H1 (cell line): ENCODE data around the gene CDCA3. TPM values are rescaled to one million over a fixed set of nuclear protein-coding genes. Genes with fewer than 3 reads are reported as not detected.

Source experiments
- CTCF ChIA-PET: fragments of 300-600 bp; sonication (Branson Sonifier 250); formaldehyde crosslinking; loops from one replicate; lab custom pipeline; 2021; ENCODE audit not compliant: partially characterized antibody; lab: Charles Lee
- POLR2A ChIA-PET: fragments of 300-600 bp; sonication (Branson Sonifier 250); formaldehyde crosslinking; loops from one replicate; lab custom pipeline; 2021; ENCODE audit warnings: inconsistent platforms; ENCODE audit not compliant: partially characterized antibody; lab: Charles Lee
- DNase-seq, 2 experiments: peaks; one replicate each; pipeline versions ENCODE4 v3.0.0 to v3.0.0-alpha.2; 2010 to 2022; ENCODE audit warnings: low spot score in 2 of 2, low read depth in 1 of 2, mixed read lengths in 1 of 2
- FAIRE-seq: peaks from 2 replicates; lab custom pipeline; 2011; peaks lifted over from hg19 to GRCh38; lab: Jason Lieb, UNC
- H2AFZ ChIP-seq: 2 replicates; pipeline ENCODE4 v1.8.1; 2012; ENCODE audit warnings: low read length, inconsistent platforms
- H2AK5ac ChIP-seq: 2 replicates; pipeline ENCODE4 v1.6.1; 2013; ENCODE audit warnings: low read depth, low read length
- H2BK120ac ChIP-seq: replicated peaks from 2 replicates; pipeline ENCODE3; 2013; ENCODE audit warnings: low read depth, low read length, inconsistent platforms
- H2BK12ac ChIP-seq: 2 replicates; pipeline ENCODE4 v1.6.1; 2013; ENCODE audit warnings: low read depth, low read length
- H2BK15ac ChIP-seq: 2 replicates; pipeline ENCODE4 v1.6.1; 2013; ENCODE audit warnings: low read length
- H2BK20ac ChIP-seq: 2 replicates; pipeline ENCODE4 v1.6.1; 2013; ENCODE audit warnings: low read length
- H2BK5ac ChIP-seq: 2 replicates; pipeline ENCODE4 v1.6.1; 2013; ENCODE audit warnings: low read depth, low read length
- H3K14ac ChIP-seq: 2 replicates; pipeline ENCODE4 v1.6.1; 2013; ENCODE audit warnings: inconsistent platforms; ENCODE audit not compliant: insufficient read length
- H3K18ac ChIP-seq: 2 replicates; pipeline ENCODE4 v1.6.1; 2013; ENCODE audit warnings: low read length; ENCODE audit errors: extremely low read depth
- H3K23ac ChIP-seq: 2 replicates; pipeline ENCODE4 v1.6.1; 2013; ENCODE audit warnings: inconsistent platforms; ENCODE audit not compliant: insufficient read length
- H3K23me2 ChIP-seq: 2 replicates; pipeline ENCODE4 v1.6.1; 2013; ENCODE audit warnings: low read depth, low read length
- H3K27ac ChIP-seq: 2 replicates; pipeline ENCODE4 v1.6.1; 2011; ENCODE audit warnings: low read depth, low read length, inconsistent platforms
- H3K27me3 ChIP-seq, 4 experiments: replicated peaks in 1 of 4; 1 replicate in 1 of 4; 2 replicates in 3 of 4; pipeline versions ENCODE4 v1.6.1 to v1.8.1; 2011 to 2013; ENCODE audit warnings: low read length in 3 of 4, mild to moderate bottlenecking in 3 of 4, inconsistent platforms in 2 of 4, mixed read lengths in 2 of 4, moderate library complexity in 1 of 4; ENCODE audit not compliant: control insufficient read depth in 3 of 4, insufficient read depth in 3 of 4; ENCODE audit errors: extremely low read depth in 1 of 4
- H3K36me3 ChIP-seq, 4 experiments: 2 replicates each; pipeline versions ENCODE4 v1.6.1 to v1.8.1; 2011 to 2013; ENCODE audit warnings: mild to moderate bottlenecking in 4 of 4, low read length in 3 of 4, moderate library complexity in 2 of 4, control low read depth in 1 of 4, inconsistent platforms in 1 of 4; ENCODE audit not compliant: insufficient read depth in 4 of 4, control insufficient read depth in 2 of 4
- H3K4ac ChIP-seq: replicated peaks from 2 replicates; pipeline ENCODE3; 2013; ENCODE audit warnings: low read length, low read depth, mixed read lengths, inconsistent platforms; ENCODE audit not compliant: insufficient read length
- H3K4me1 ChIP-seq, 4 experiments: replicated peaks in 1 of 4; 1 replicate in 1 of 4; 2 replicates in 3 of 4; pipeline versions ENCODE4 v1.6.1 to v1.8.1; 2011 to 2013; ENCODE audit warnings: low read length in 3 of 4, inconsistent platforms in 2 of 4, mixed read lengths in 1 of 4; ENCODE audit not compliant: insufficient read depth in 4 of 4, control insufficient read depth in 3 of 4
- H3K4me2 ChIP-seq, 2 experiments: 2 replicates each; pipeline versions ENCODE4 v1.6.1 to v1.8.1; 2011 to 2013; ENCODE audit warnings: low read depth in 2 of 2, low read length in 2 of 2, control low read depth in 1 of 2, inconsistent platforms in 1 of 2, mild to moderate bottlenecking in 1 of 2; ENCODE audit not compliant: insufficient read depth in 1 of 2
- H3K4me3 ChIP-seq, 4 experiments: fragments of 200-600, 300-600 bp in 1 of 4; sonication (generic), shearing (Covaris generic), sonication (Bioruptor Twin) in 1 of 4; 2 replicates each; pipeline versions ENCODE4 v1.5.1 to v1.8.1; 2011 to 2016; ENCODE audit warnings: low read length in 4 of 4, low read depth in 3 of 4, control low read depth in 2 of 4, inconsistent platforms in 2 of 4, mild to moderate bottlenecking in 2 of 4, mixed read lengths in 1 of 4, moderate library complexity in 1 of 4; ENCODE audit not compliant: insufficient read depth in 2 of 4; ENCODE audit errors: extremely low read depth in 1 of 4
- H3K56ac ChIP-seq: replicated peaks from 2 replicates; pipeline ENCODE3; 2013; ENCODE audit warnings: low read depth, mild to moderate bottlenecking, mixed read lengths, low read length, inconsistent platforms; ENCODE audit not compliant: insufficient read length
- H3K79me1 ChIP-seq: 2 replicates; pipeline ENCODE4 v1.6.1; 2013; ENCODE audit warnings: low read depth, low read length, control low read depth
- H3K79me2 ChIP-seq, 2 experiments: 2 replicates each; pipeline versions ENCODE4 v1.6.1 to v1.8.1; 2012 to 2013; ENCODE audit warnings: low read length in 2 of 2, mild to moderate bottlenecking in 2 of 2, inconsistent platforms in 1 of 2; ENCODE audit not compliant: insufficient read depth in 2 of 2, control insufficient read depth in 1 of 2
- H3K9ac ChIP-seq, 4 experiments: replicated peaks in 1 of 4; 1 replicate in 1 of 4; 2 replicates in 3 of 4; pipeline versions ENCODE4 v1.6.1 to v1.8.1; 2011 to 2013; ENCODE audit warnings: low read depth in 3 of 4, low read length in 3 of 4, control low read depth in 2 of 4, mild to moderate bottlenecking in 2 of 4, moderate library complexity in 2 of 4, inconsistent platforms in 1 of 4; ENCODE audit errors: extremely low read depth in 1 of 4
- H3K9me3 ChIP-seq, 2 experiments: 2 replicates each; pipeline versions ENCODE4 v1.6.1 to v1.8.1; 2012 to 2013; ENCODE audit warnings: mild to moderate bottlenecking in 2 of 2, moderate library complexity in 2 of 2, control low read depth in 1 of 2, inconsistent platforms in 1 of 2, low read depth in 1 of 2, low read length in 1 of 2, mixed read lengths in 1 of 2; ENCODE audit not compliant: insufficient read depth in 2 of 2
- H4K20me1 ChIP-seq, 2 experiments: replicated peaks in 1 of 2; 2 replicates each; pipeline versions ENCODE3 to v1.8.1; 2011 to 2013; ENCODE audit warnings: inconsistent platforms in 2 of 2, low read length in 2 of 2, mild to moderate bottlenecking in 1 of 2; ENCODE audit not compliant: insufficient read depth in 2 of 2, control insufficient read depth in 1 of 2
- H4K5ac ChIP-seq: 2 replicates; pipeline ENCODE4 v1.6.1; 2013; ENCODE audit warnings: low read length, low read depth, mixed read lengths, inconsistent platforms; ENCODE audit not compliant: insufficient read length
- H4K8ac ChIP-seq: 2 replicates; pipeline ENCODE4 v1.8.0; 2013; ENCODE audit warnings: mild to moderate bottlenecking, moderate library complexity, low read length, inconsistent platforms; ENCODE audit not compliant: insufficient read depth; ENCODE audit errors: extremely low read depth
- H4K91ac ChIP-seq: replicated peaks from 2 replicates; pipeline ENCODE3; 2013; ENCODE audit warnings: low read length, mixed read lengths, inconsistent platforms; ENCODE audit not compliant: insufficient read length
- CBX8 ChIP-seq: fragments of 300-800, 300-1000 bp; sonication (generic); IDR thresholded peaks from 2 replicates; pipeline ENCODE4 v1.7.1; 2016; ENCODE audit warnings: low read depth, low read length, borderline replicate concordance
- CHD1 ChIP-seq: IDR thresholded peaks from 2 replicates; pipeline ENCODE4 v1.6.1; 2012; ENCODE audit warnings: low read depth, low read length, improper control_type of control experiment
- CHD2 ChIP-seq: IDR thresholded peaks from 2 replicates; pipeline ENCODE4 v1.6.1; 2012; ENCODE audit warnings: low read length, improper control_type of control experiment
- EGR1 ChIP-seq: IDR thresholded peaks from 2 replicates; pipeline ENCODE4 v1.6.1; 2011; ENCODE audit warnings: low read depth, low read length, borderline replicate concordance
- EP300 ChIP-seq, 2 experiments: IDR thresholded peaks; 1 replicate in 1 of 2; 2 replicates in 1 of 2; pipeline ENCODE4 v1.6.1; 2011 to 2012; ENCODE audit warnings: low read depth in 2 of 2, low read length in 2 of 2, mild to moderate bottlenecking in 2 of 2, borderline replicate concordance in 1 of 2, inconsistent platforms in 1 of 2, moderate library complexity in 1 of 2
- FOSL1 ChIP-seq: IDR thresholded peaks from 2 replicates; pipeline ENCODE4 v1.6.1; 2011; ENCODE audit warnings: mild to moderate bottlenecking, low read depth, low read length, moderate library complexity; ENCODE audit not compliant: insufficient read depth
- HDAC6 ChIP-seq: IDR thresholded peaks from one replicate; pipeline ENCODE4 v1.7.1; 2012; ENCODE audit warnings: low read depth, mild to moderate bottlenecking, inconsistent platforms, low read length, moderate library complexity
- MAFK ChIP-seq: IDR thresholded peaks from 2 replicates; pipeline ENCODE4 v1.6.1; 2012; ENCODE audit warnings: low read depth, mild to moderate bottlenecking, improper control_type of control experiment, low read length
- MAX ChIP-seq: IDR thresholded peaks from 2 replicates; pipeline ENCODE4 v1.6.1; 2012; ENCODE audit warnings: inconsistent platforms
- RFX5 ChIP-seq: IDR thresholded peaks from 2 replicates; pipeline ENCODE4 v1.6.1; 2011; ENCODE audit warnings: low read depth, low read length, improper control_type of control experiment, borderline replicate concordance
- RXRA ChIP-seq: IDR thresholded peaks from 2 replicates; pipeline ENCODE4 v1.6.1; 2011; ENCODE audit warnings: low read depth, mild to moderate bottlenecking, low read length, moderate library complexity; ENCODE audit not compliant: insufficient read depth
- SRF ChIP-seq: IDR thresholded peaks from 2 replicates; pipeline ENCODE4 v1.6.1; 2011; ENCODE audit warnings: mild to moderate bottlenecking, low read depth, low read length, moderate library complexity
- TAF1 ChIP-seq: IDR thresholded peaks from 2 replicates; pipeline ENCODE4 v1.6.1; 2011; ENCODE audit warnings: mild to moderate bottlenecking, low read depth, low read length
- WGBS, 2 experiments: shearing (Covaris generic) in 1 of 2; methylation state at CpG; one replicate each; pipeline versions ENCODE4 v1.1.6 to v1.1.7; 2013 to 2015; ENCODE audit warnings: low lambda C conversion rate in 2 of 2, mixed read lengths in 2 of 2, inconsistent platforms in 1 of 2, low coverage in 1 of 2, missing lambda C conversion rate in 1 of 2; ENCODE audit not compliant: insufficient replicate concordance in 2 of 2, insufficient coverage in 1 of 2, insufficient read length in 1 of 2; ENCODE audit errors: extremely low coverage in 1 of 2, missing lambda C conversion rate in 1 of 2; 5-methylcytosine and 5-hydroxymethylcytosine counted together
- polyA plus RNA-seq, 7 experiments: library from polyadenylated mRNA; depleted of rRNA in 3 of 7; stranded (reverse) in 5 of 7; unstranded in 2 of 7; fragments of >200 nt in 5 of 7; fragments of 200-250 nt in 2 of 7; gene quantifications; 1 replicate in 5 of 7; 2 replicates in 1 of 7; 4 replicates in 1 of 7; pipeline versions ENCODE4 v1.2.1 to v1.2.3, GENCODE V29; 2011 to 2013; ENCODE audit warnings: missing spikeins in 2 of 7, mixed read lengths in 2 of 7
- total RNA-seq: library from RNA; stranded (reverse); fragmentation: NEBNext Ultra II Directional; extraction: Animal tissue kit (Norgen Biotek cat#: 25700); gene quantifications from 2 replicates; pipeline ENCODE4 v1.2.1, GENCODE V29; 2021

CDCA3 gene
- total and polyA plus RNA-seq, 2 of the 8 experiments (the other 6 are each of a cell fraction or from before 2014, with no cell fraction given): 47.7 to 71.2 TPM

GRCh38 chr12:6846316-6846869, 4.7 kb downstream of the CDCA3 start:
- H3K4me2 ChIP-seq: no peak overlapping the region
- H2BK20ac ChIP-seq: no peak overlapping the region
- no peak overlapping the region for H4K91ac ChIP-seq
- H3K36me3 ChIP-seq: peaks cover 15 to 57% (median 42%) of the 10 kb centered on the region in 4 experiments; a peak in 7 of 8 replicates
- H2BK120ac ChIP-seq: no peak overlapping the region
- no peak overlapping the region for H3K4ac ChIP-seq
- H3K4me1 ChIP-seq: peaks cover 0 to 6% (median 0%) of the 10 kb centered on the region in 4 experiments; a peak in 1 of 7 replicates
- WGBS, 2 experiments: 87% methylated on average over 7 of the region's 7 CpGs; no CpG with 5 or more reads in 1 of the 2 experiments
- no peak overlapping the region for H3K18ac ChIP-seq
- H3K23me2 ChIP-seq: peaks cover 10% of the 10 kb centered on the region
- no peak overlapping the region; a peak in 1 of 7 replicates for H3K9ac ChIP-seq
- no peaks in the 10 kb centered on the region for H3K9me3 ChIP-seq
- H3K4me3 ChIP-seq: no peak overlapping the region
- H2BK5ac ChIP-seq: no peak overlapping the region
- H4K20me1 ChIP-seq: peaks cover 0 to 5% of the 10 kb centered on the region in 2 experiments
- POLR2A ChIA-PET: interaction anchor here (1.1 to 25.7 kb wide), 3 partner anchors 15 to 94 kb away, joined by 3 to 588 read pairs (median 388); partner anchors contain the start of genes GNB3, GPR162, MLF2 and P3H3
- peaks cover 0 to 9% of the 10 kb centered on the region in 2 experiments; a peak in 2 of 4 replicates for H3K79me2 ChIP-seq
- H4K5ac ChIP-seq: no peak overlapping the region
- no peak overlapping the region for H3K56ac ChIP-seq
- no peak overlapping the region for H3K14ac ChIP-seq
- H2AFZ ChIP-seq: no peak overlapping the region
- no peaks in the 10 kb centered on the region for H3K27me3 ChIP-seq
- H4K8ac ChIP-seq: no peak overlapping the region
- no peak overlapping the region for H2BK12ac ChIP-seq
- H3K27ac ChIP-seq: no peak overlapping the region
- no peak overlapping the region for H3K23ac ChIP-seq
- no peak overlapping the region for H2AK5ac ChIP-seq
- H2BK15ac ChIP-seq: no peak overlapping the region
- H3K79me1 ChIP-seq: peaks cover 2% of the 10 kb centered on the region
- DNase-seq (no peak), FAIRE-seq (no peak)
- CTCF ChIA-PET: interaction anchor here (1.0 to 19.8 kb wide), 2 partner anchors 13 to 140 kb away, joined by 4 to 292 read pairs; partner anchors contain the start of genes GNB3 and P3H3
- TF ChIP-seq HDAC6 (no peak), FOSL1 (no peak), CBX8 (no peak), SRF (no peak), RXRA (no peak), EP300 (IDR thresholded peaks at IDR 0.05; ENCODE audit: borderline replicate concordance in 1 of 2, low read depth in 2 of 2, low read length in 2 of 2) (no peak), MAX (no peak), CHD1 (no peak), TAF1 (no peak), RFX5 (no peak), EGR1 (no peak), MAFK (no peak), CHD2 (no peak)
